LNCaP clone FGC (cell line): ENCODE data around the gene SIPA1L3.

Experiments
- DNase-seq: peaks from one replicate; pipeline ENCODE4 v3.0.0-alpha.2; 2011; ENCODE audit warnings: low read depth
- H3K4me3 ChIP-seq: 2 replicates; pipeline ENCODE4 v1.5.1; 2011; ENCODE audit warnings: mild to moderate bottlenecking, low read depth, low read length, control low read depth
- TF ChIP-seq, protein P1 (sequence below): IDR thresholded peaks from 2 replicates; pipeline ENCODE4 v1.5.1; 2012; ENCODE audit warnings: mild to moderate bottlenecking; ENCODE audit not compliant: control insufficient read depth, insufficient read depth; ENCODE audit errors: extremely low read depth

The SIPA1L3 gene

GRCh38 chr19:38193445-38193844 lies 286.4 kb downstream of the SIPA1L3 start:
- TF ChIP-seq, protein P1, sequence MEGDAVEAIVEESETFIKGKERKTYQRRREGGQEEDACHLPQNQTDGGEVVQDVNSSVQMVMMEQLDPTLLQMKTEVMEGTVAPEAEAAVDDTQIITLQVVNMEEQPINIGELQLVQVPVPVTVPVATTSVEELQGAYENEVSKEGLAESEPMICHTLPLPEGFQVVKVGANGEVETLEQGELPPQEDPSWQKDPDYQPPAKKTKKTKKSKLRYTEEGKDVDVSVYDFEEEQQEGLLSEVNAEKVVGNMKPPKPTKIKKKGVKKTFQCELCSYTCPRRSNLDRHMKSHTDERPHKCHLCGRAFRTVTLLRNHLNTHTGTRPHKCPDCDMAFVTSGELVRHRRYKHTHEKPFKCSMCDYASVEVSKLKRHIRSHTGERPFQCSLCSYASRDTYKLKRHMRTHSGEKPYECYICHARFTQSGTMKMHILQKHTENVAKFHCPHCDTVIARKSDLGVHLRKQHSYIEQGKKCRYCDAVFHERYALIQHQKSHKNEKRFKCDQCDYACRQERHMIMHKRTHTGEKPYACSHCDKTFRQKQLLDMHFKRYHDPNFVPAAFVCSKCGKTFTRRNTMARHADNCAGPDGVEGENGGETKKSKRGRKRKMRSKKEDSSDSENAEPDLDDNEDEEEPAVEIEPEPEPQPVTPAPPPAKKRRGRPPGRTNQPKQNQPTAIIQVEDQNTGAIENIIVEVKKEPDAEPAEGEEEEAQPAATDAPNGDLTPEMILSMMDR: no peak
- no peak overlapping the region for H3K4me3 ChIP-seq
- DNase-seq: no peak

DNA sequence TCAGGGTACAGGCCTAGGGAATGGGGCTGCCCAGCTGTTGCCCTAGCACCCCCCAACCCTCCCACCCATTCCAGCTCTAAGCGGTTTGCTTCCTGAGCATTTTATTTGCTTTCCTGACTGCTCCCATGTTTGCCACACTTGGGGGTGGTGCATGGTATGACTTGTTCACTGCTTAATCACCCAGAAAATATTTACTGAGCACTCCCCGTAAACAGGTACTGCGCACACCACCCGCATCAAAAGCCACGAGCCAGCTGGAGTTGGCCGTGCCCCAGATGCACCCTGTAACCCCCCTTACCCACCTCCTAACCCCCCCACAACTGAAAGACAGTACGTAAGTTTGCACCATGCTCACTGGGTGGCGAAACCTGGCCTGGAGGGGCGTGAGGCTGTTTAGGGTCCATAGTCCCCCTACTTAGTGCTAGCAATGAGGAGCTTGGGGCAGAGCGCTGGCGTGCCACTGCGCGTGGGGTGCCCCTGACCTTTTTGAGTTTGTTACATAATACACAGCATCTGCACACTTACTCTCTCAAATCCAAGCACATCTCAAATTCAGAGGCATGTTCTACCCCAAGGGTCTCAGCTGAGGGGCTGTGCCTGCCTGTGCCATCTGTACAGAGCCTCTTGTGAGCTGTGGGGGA lies 287.2 kb downstream of the SIPA1L3 start:
- DNase-seq: no peak
- TF ChIP-seq, protein P1: no peak
- no peak overlapping the region for H3K4me3 ChIP-seq

- H3K4me3 ChIP-seq: no peak overlapping the region
- DNase-seq: no peak
- TF ChIP-seq, protein P1: no peak
Measured at GRCh38 chr19:38195237-38195636, 288.2 kb downstream of the SIPA1L3 start.

DNA sequence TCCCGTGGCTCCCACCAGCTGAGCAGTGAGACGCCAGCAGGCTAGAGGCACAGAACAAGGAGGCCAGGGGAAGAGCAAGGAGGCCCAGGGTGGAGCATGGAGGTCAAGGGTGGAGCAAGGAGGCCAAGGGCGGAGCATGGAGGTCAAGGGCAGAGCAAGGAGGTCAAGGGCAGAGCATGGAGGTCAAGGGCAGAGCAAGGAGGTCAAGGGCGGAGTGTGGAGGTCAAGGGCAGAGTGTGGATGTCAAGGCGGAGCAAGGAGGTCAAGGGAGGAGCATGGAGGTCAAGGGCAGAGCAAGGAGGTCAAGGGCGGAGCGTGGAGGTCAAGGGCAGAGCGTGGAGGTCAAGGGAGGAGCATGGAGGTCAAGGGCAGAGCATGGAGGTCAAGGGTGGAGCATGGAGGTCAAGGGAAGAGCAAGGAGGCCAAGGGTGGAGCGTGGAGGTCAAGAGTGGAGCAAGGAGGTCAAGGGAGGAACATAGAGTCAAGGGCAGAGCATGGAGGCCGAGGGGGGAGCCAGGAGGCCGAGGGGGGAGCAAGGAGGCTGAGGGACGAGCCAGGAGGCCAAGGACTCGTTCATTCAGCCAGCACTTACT lies 289.3 kb downstream of the SIPA1L3 start:
- no peak overlapping the region for H3K4me3 ChIP-seq
- DNase-seq: no peak

GRCh38 chr19:38196948-38197656 lies 290.1 kb downstream of the SIPA1L3 start:
- no peak overlapping the region for H3K4me3 ChIP-seq
- TF ChIP-seq, protein P1: no peak
- no peak for DNase-seq

More for the DNA sequence above, 289.3 kb downstream of the SIPA1L3 start:
- TF ChIP-seq, protein P1: no peak

- DNase-seq: no peak
- no peak overlapping the region for H3K4me3 ChIP-seq
- TF ChIP-seq, protein P1: no peak
Measured at GRCh38 chr19:38197937-38198704, 291.1 kb downstream of the SIPA1L3 start.
